Heart right ventricle (tissue), 16 donors: Measurements from ENCODE around the gene DFFB. TPM values are rescaled to one million over a fixed set of nuclear protein-coding genes. Genes with fewer than 3 reads are reported as not detected.

Experiments
- ATAC-seq, 8 donors: fragments of 200-7000 bp; cut with Tn5 transposase; one replicate each; pipeline ENCODE4 v1.9.1; 2020; ENCODE audit warnings: mild to moderate bottlenecking in 8 of 8, moderate library complexity in 8 of 8, moderate number of reproducible peaks in 1 of 8
- DNase-seq, 2 donors: peaks; one replicate each; pipeline ENCODE4 v3.0.0-alpha.2; 2020
- H3K27ac ChIP-seq, 10 donors: fragments of 200-600 bp; sonication (generic) in 2 of 10; one replicate each; pipeline versions ENCODE4 v1.5.0 to v1.8.0; 2020 to 2022; ENCODE audit warnings: mild to moderate bottlenecking in 3 of 10
- H3K27me3 ChIP-seq, 7 donors: fragments of 200-600 bp; one replicate each; pipeline ENCODE4 v1.8.0; 2021 to 2022; ENCODE audit warnings: mild to moderate bottlenecking in 2 of 7
- H3K36me3 ChIP-seq, 9 donors: fragments of 200-600 bp; sonication (generic) in 1 of 9; one replicate each; pipeline versions ENCODE4 v1.5.0 to v1.8.0; 2020 to 2022; ENCODE audit warnings: mild to moderate bottlenecking in 2 of 9
- H3K4me1 ChIP-seq, 9 donors: fragments of 200-600 bp; sonication (generic) in 1 of 9; one replicate each; pipeline versions ENCODE4 v1.5.0 to v1.8.0; 2020 to 2022; ENCODE audit warnings: mild to moderate bottlenecking in 4 of 9
- H3K4me3 ChIP-seq, 10 donors: fragments of 200-600 bp; sonication (generic) in 2 of 10; one replicate each; pipeline versions ENCODE4 v1.5.0 to v1.8.0; 2020 to 2022; ENCODE audit warnings: mild to moderate bottlenecking in 7 of 10, moderate library complexity in 2 of 10
- H3K9me3 ChIP-seq, 11 donors: fragments of 200-600 bp in 10 of 11; sonication (generic) in 2 of 11; one replicate each; pipeline versions ENCODE4 v1.5.0 to v1.8.0; 2013 to 2022; ENCODE audit warnings: mild to moderate bottlenecking in 2 of 11, control low read depth in 1 of 11, moderate library complexity in 1 of 11
- WGBS, 2 donors: extraction: QIAGEN DNeasy Blood & Tissue Kit; methylation state at CpG; one replicate each; pipeline ENCODE4 v1.1.7; 2013; ENCODE audit warnings: inconsistent platforms in 1 of 2; 5-methylcytosine and 5-hydroxymethylcytosine counted together
- intact Hi-C, 10 donors: fragments of 100-400 bp; cut with DNase I; formaldehyde crosslinking; loops; one replicate each; pipeline versions ENCODE4 v1.11.1 to v1.14.2; 2022
- polyA plus RNA-seq, 2 donors: library from polyadenylated mRNA; stranded (reverse); fragments of 200-250 nt; gene quantifications; one replicate each; pipeline ENCODE4 v1.2.3, GENCODE V29; 2013
- total RNA-seq, 10 donors: library from RNA; stranded (reverse); fragmentation: NEBNext Ultra II Directional in 3 of 10; extraction: Animal tissue kit (Norgen Biotek cat#: 25700) in 3 of 10; gene quantifications; one replicate each; pipeline versions ENCODE4 v1.2.1 to v1.2.4, GENCODE V29; 2021 to 2023
- TF ChIP-seq, protein P1 (sequence below), 9 donors: fragments of 200-600 bp; sonication (generic) in 2 of 9; IDR thresholded peaks; one replicate each; pipeline versions ENCODE4 v1.5.0 to v1.8.0; 2021 to 2022; ENCODE audit warnings: antibody characterized with exemption in 9 of 9, mild to moderate bottlenecking in 5 of 9, moderate library complexity in 1 of 9
- donor health status: Arrhythmogenic right ventricular cardiomyopathy.
- donor health status: ischemic (EF 13 %, LVEDD 7.1; RV severe dilation, severe dysfunction).
- donor health status: healthy with polysubstance abuse.
- donor health status: DM: no; HTN: yes; CAD: no.
- donor health status: DM: no; HTN: no; CAD: no.
- donor health status: ischemic (EF 25% LVEDD 6.9; RV normal size, moderate dysfunction).
- donor health status: ischemic (EF 25% LVEDD 5.7; RV mildly dilated, moderate dysfunction).
- donor health status: healthy.
- donor health status: DM: yes; HTN: yes; CAD: no.
- donor health status: Ischemic cardiomyopathy.
- donor health status: ischemic (EF 35%, LVEDD 5.7; RV mildly dilated, moderate dysfunction).
- donor health status: nonischemic (EF 11% LVEDD 7.7; RV severe dilation, severe dysfunction).
- donor health status: DM: yes; HTN: yes; CAD: no.
- donor health status: PGD.
- donor health status: ischemic (EF 29% LVEDD 5.4; RV normal size, mild dysfunction).
- donor health status: nonischemic (EF 23%, LVEDD 6.1; RV moderate dilation, normal function).

Gene DFFB
- total and polyA plus RNA-seq, 12 donors: 1.2 to 7.9 (median 2.3) TPM

- Histone ChIP-seq H3K36me3 (peaks cover 0 to 3% (median 0%) of the 10 kb centered on the region in 9 donors), H3K9me3 (no peaks in the 10 kb centered on the region), H3K27ac (peak overlapping the region in 1 of 10 donors; percentile 79), H3K4me1 (peaks cover 10 to 30% (median 24%) of the 10 kb centered on the region in 9 donors), H3K27me3 (no peaks in the 10 kb centered on the region), H3K4me3 (peak overlapping the region in 9 of 10 donors; percentile 78 to 95 (median 89))
- WGBS, 2 donors: 68 to 71% methylated on average over 34 of the region's 34 CpGs
- intact Hi-C loops: loop anchor here in 4 of 10 donors (2.0 to 5.0 kb wide), 3 partner anchors 39 to 44 kb away; partner anchors contain the start of gene C1orf174 (in 3 of the 4)
- DNase-seq: no peak
- peak in 4 of 8 donors; percentile 15 to 34 (median 25) for ATAC-seq
- TF ChIP-seq, protein P1, sequence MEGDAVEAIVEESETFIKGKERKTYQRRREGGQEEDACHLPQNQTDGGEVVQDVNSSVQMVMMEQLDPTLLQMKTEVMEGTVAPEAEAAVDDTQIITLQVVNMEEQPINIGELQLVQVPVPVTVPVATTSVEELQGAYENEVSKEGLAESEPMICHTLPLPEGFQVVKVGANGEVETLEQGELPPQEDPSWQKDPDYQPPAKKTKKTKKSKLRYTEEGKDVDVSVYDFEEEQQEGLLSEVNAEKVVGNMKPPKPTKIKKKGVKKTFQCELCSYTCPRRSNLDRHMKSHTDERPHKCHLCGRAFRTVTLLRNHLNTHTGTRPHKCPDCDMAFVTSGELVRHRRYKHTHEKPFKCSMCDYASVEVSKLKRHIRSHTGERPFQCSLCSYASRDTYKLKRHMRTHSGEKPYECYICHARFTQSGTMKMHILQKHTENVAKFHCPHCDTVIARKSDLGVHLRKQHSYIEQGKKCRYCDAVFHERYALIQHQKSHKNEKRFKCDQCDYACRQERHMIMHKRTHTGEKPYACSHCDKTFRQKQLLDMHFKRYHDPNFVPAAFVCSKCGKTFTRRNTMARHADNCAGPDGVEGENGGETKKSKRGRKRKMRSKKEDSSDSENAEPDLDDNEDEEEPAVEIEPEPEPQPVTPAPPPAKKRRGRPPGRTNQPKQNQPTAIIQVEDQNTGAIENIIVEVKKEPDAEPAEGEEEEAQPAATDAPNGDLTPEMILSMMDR (IDR thresholded peaks at IDR 0.05): peak in 3 of 9 donors; percentile 6 to 19 (median 19)
These were observed 1.1 kb downstream of the DFFB start for GRCh38 chr1:3858231-3858981.

GRCh38 chr1:3863231-3863935 is 6.1 kb downstream of the DFFB start:
- 78 to 79% methylated on average over 12 of the region's 12 CpGs for WGBS, 2 donors
- ATAC-seq: no peak
- DNase-seq: no peak
- H3K4me3 ChIP-seq: no peak overlapping the region
- peaks cover 0 to 5% (median 3%) of the 10 kb centered on the region in 9 donors for H3K4me1 ChIP-seq
- peaks cover 0 to 29% (median 9%) of the 10 kb centered on the region in 9 donors for H3K36me3 ChIP-seq
- no peak overlapping the region for H3K27ac ChIP-seq
- intact Hi-C loops: no loop called here
- TF ChIP-seq, protein P1 (IDR thresholded peaks at IDR 0.05): no peak
- H3K9me3 ChIP-seq: no peaks in the 10 kb centered on the region
- no peaks in the 10 kb centered on the region for H3K27me3 ChIP-seq

DNA sequence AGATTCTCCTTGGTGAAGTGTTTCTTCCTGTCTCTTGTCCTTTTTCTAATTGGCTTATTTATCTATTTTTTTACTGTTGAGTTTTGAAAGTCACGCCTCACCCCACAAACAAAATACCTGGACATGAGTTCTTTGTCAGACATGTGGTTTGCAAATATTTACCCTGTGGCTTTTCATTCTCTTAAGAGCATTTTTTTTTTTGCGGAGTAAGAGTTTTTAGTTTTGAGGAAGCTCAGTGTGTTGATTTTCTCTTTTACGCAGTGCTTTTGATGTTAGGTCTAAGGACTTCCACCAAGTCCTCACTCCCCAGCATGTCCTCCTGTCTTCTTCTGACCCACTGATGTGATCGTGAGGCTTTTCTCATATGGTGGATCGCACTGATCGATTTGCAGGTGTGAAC is 7.6 kb downstream of the DFFB start:
- TF ChIP-seq, protein P1 (IDR thresholded peaks at IDR 0.05): no peak
- intact Hi-C loops: no loop called here
- DNase-seq (no peak), ATAC-seq (no peak)
- Histone ChIP-seq H3K27ac (no peak overlapping the region), H3K27me3 (no peaks in the 10 kb centered on the region), H3K4me1 (no peaks in the 10 kb centered on the region), H3K4me3 (no peak overlapping the region), H3K36me3 (peaks cover 0 to 43% (median 13%) of the 10 kb centered on the region in 9 donors), H3K9me3 (no peaks in the 10 kb centered on the region)
- 97 to 98% methylated on average over 6 of the region's 6 CpGs for WGBS, 2 donors

- TF ChIP-seq, protein P1 (IDR thresholded peaks at IDR 0.05): no peak
- Histone ChIP-seq H3K36me3 (peaks cover 0 to 51% (median 14%) of the 10 kb centered on the region in 9 donors), H3K4me3 (no peak overlapping the region), H3K27me3 (no peaks in the 10 kb centered on the region), H3K4me1 (no peaks in the 10 kb centered on the region), H3K27ac (no peak overlapping the region), H3K9me3 (no peaks in the 10 kb centered on the region)
- no peak for DNase-seq
- no peak for ATAC-seq
- intact Hi-C loops: no loop called here
- WGBS, 2 donors: 79 to 85% methylated on average over 18 of the region's 18 CpGs
These were observed 8.4 kb downstream of the DFFB start for GRCh38 chr1:3865606-3866160.
